Measurements from ENCODE around the gene AMOTL1.

Gene AMOTL1

DNA sequence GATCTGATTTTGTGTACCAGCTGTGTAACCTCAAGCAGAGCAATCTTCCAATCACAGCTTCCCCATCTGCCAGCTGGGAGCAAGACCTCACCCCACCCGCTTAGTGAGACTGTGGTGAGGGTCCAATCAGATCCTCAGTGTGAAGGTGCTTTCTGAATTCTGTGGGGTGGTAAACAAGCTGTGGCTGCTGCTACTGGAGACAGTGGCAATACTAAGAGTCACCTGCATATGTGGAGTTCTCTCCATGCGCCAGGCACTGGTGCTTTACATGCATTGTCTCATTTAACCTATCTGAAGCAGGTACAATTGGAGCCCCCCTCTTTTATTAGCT lies 154.8 kb downstream of the AMOTL1 start:
- no peaks in the 10 kb centered on the region for H4K20me1 ChIP-seq
- peaks cover 61% of the 10 kb centered on the region for H3K4me1 ChIP-seq
- H3K27me3 ChIP-seq = no peaks in the 10 kb centered on the region
- H3K36me3 ChIP-seq = no peaks in the 10 kb centered on the region
- no peak for TF ChIP-seq Cebpa-rat (IDR thresholded peaks at IDR 0.05)
- H3K4me2 ChIP-seq = peak overlapping the region; percentile 82
- H3K27ac ChIP-seq = 0 out of 2 replicates have a peak overlapping the region, but pooled peaks have one; percentile 77
- H3K9ac ChIP-seq = no peak overlapping the region
- no peak overlapping the region for H3K4me3 ChIP-seq
- peaks cover 11% of the 10 kb centered on the region; the same call in 1 of the 2 replicates for H3K9me3 ChIP-seq

DNA sequence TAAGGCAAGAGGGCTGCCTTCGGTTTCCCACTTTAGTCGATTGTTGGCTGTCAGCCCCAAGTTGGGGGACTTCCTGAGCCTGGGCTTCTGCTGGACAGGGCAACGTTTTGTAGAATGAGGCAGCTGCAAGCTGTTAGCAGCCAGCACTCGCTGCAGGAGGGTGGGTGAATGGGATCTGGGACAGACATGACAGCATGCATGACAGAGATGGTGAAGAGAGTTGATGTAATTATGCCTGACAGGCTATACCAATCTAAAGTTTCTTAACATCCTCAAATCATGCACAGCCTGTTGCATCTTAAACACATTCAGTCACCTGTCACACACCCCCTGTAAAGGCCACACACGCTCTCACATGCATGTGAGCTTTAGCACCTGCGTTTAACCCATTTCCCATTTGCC lies 156.0 kb downstream of the AMOTL1 start:
- Histone ChIP-seq H4K20me1 (no peaks in the 10 kb centered on the region), H3K27me3 (no peaks in the 10 kb centered on the region), H3K27ac (peak overlapping the region; percentile 77), H3K36me3 (no peaks in the 10 kb centered on the region), H3K9me3 (peaks cover 11% of the 10 kb centered on the region; the same call in 1 of the 2 replicates), H3K4me2 (peak overlapping the region; percentile 82), H3K4me3 (no peak overlapping the region), H3K9ac (no peak overlapping the region), H3K4me1 (peaks cover 73% of the 10 kb centered on the region)
- no peak for TF ChIP-seq Cebpa-rat (IDR thresholded peaks at IDR 0.05)

DNA sequence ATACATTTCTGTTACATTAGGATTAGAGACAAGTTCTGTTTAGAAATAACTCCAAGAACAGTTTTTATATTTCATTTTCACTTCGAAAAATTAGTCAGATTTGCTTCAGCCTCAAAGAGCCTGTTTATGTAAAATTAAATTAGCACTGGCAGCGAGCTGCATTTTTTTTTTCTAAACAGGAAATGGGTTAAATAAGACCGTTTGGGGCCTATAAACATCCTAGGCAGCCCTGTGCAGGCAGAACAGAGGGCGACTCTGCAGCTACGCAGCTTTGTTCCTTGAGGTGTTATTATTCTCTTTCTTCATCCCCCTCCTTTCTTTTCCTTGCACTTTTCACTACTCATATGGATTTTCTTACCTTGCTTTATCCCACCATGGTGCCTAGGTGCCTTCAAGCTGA lies 156.5 kb downstream of the AMOTL1 start:
- TF ChIP-seq Cebpa-rat (IDR thresholded peaks at IDR 0.05) = no peak
- H3K4me1 ChIP-seq = peaks cover 78% of the 10 kb centered on the region
- no peaks in the 10 kb centered on the region for H3K27me3 ChIP-seq
- H3K4me3 ChIP-seq = peak overlapping the region; percentile 31; the same call in 1 of the 2 replicates
- H3K9me3 ChIP-seq = peaks cover 11% of the 10 kb centered on the region; the same call in 1 of the 2 replicates
- peak overlapping the region; percentile 77 for H3K27ac ChIP-seq
- no peaks in the 10 kb centered on the region for H4K20me1 ChIP-seq
- H3K9ac ChIP-seq = no peak overlapping the region
- no peaks in the 10 kb centered on the region for H3K36me3 ChIP-seq
- peak overlapping the region; percentile 82 for H3K4me2 ChIP-seq

DNA sequence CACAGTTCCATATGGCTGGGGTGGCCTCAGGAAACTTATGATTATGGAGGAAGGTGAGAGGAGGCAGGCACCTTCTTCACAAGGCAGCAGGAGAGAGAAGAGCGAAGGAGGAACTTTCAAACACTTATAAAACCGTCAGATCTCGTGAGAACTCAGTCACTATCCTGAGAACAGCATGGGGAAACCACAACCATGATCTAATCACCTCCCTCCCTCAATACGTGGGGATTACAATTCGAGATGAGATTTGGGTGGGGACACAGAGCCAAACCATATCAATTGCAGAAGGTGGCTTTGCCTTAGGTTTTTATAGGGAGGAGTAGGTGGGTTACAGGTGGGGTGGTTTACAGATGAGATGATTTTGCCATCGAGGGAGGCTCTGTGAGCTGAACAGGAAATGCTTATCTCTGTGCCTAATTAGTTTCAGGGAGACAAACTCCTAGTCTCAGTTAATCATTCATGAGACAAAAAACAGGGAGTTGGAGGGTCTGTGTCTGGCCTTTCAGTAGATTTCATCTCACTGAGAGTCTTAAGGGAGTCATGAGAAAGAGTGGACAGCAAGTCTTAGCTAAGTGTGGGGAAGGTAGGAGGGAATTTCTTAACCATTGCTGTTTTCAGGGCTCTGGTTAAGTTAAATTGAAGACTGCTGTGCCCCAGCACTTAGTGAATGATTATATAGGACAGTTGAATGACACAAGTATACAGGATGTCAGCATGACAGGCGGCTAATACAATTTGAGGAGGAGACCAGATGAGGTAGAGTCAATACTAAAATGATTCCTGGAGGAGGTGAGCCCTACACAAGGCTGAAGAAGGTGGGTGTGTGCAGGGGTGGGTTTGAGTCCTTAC lies 157.5 kb downstream of the AMOTL1 start:
- TF ChIP-seq Cebpa-rat (IDR thresholded peaks at IDR 0.05) = no peak
- Histone ChIP-seq H4K20me1 (no peaks in the 10 kb centered on the region), H3K27me3 (no peaks in the 10 kb centered on the region), H3K9me3 (peaks cover 11% of the 10 kb centered on the region; the same call in 1 of the 2 replicates), H3K36me3 (no peaks in the 10 kb centered on the region), H3K4me2 (peak overlapping the region; percentile 82), H3K4me3 (peak overlapping the region; percentile 31; the same call in 1 of the 2 replicates), H3K27ac (peak overlapping the region; percentile 77), H3K4me1 (peaks cover 84% of the 10 kb centered on the region), H3K9ac (no peak overlapping the region; the same call in 1 of the 2 replicates)

DNA sequence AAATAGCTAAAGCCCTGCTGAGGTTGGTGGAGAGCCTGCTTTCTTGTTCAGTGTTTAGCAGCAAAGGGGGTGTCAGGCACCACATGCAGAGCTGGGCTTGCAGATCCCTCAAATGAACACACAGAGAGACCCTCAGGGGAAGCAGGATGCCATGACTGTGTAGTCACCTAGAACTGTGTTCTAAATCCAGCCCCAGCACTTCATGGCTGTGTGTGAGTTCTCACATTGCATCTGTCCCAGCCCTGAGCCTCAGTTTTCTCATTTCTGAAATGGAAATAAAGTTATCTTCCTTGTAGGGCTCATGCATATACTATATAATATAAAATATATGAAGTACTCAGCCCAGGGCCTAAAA lies 158.1 kb downstream of the AMOTL1 start:
- H3K4me1 ChIP-seq = peaks cover 84% of the 10 kb centered on the region
- no peak for TF ChIP-seq Cebpa-rat (IDR thresholded peaks at IDR 0.05)
- peak overlapping the region; percentile 49; the same call in 1 of the 2 replicates for H3K9ac ChIP-seq
- peak overlapping the region; percentile 82 for H3K4me2 ChIP-seq
- 0 out of 2 replicates have a peak overlapping the region, but pooled peaks have one; percentile 24 for H3K4me3 ChIP-seq
- no peaks in the 10 kb centered on the region for H3K36me3 ChIP-seq
- H3K27ac ChIP-seq = peak overlapping the region; percentile 77
- H3K27me3 ChIP-seq = no peaks in the 10 kb centered on the region
- H3K9me3 ChIP-seq = peaks cover 11% of the 10 kb centered on the region; the same call in 1 of the 2 replicates
- no peaks in the 10 kb centered on the region for H4K20me1 ChIP-seq
